ENCODE measurements around the gene SYNE4.
"Not testable (repeated sequence)": the region's sequence is repeated elsewhere in the genome, so short reads cannot be mapped to it uniquely, and the experiment has no call there.

Gene SYNE4, protein sequence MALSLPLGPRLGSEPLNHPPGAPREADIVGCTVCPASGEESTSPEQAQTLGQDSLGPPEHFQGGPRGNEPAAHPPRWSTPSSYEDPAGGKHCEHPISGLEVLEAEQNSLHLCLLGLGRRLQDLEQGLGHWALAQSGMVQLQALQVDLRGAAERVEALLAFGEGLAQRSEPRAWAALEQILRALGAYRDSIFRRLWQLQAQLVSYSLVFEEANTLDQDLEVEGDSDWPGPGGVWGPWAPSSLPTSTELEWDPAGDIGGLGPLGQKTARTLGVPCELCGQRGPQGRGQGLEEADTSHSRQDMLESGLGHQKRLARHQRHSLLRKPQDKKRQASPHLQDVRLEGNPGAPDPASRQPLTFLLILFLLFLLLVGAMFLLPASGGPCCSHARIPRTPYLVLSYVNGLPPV

DNA sequence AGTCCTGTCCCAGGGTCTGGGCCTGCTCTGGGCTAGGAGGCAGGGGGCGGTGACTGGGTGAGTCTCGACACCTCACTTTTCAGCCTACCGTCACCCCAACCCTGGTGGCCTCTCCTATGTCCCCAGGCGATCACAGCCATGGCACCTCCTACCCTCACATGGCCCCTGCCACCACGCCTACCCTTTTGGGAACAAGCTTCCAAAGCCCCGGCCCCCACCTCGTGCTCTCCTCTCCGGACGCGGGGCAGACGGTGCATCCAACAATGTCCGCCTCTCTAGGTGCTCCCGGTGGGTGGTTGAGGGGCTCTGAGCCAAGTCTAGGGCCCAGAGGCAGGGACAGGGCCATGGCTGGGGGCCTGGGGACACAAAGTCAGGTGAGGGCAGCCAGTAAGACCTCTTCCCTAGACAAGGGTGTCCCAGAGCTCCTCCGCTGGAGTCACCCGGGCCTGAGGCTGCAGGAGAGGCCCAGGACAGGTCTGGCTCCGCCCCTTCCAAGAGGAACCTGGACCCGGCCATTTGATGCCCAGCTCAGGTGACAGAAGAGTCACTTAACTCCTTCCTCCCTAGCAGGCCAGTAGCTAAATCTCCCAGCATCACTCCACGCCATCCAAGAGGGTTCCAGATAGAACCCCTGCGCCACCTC lies at the start of gene SYNE4:
Gene SYNE4 (minus strand): TSS at position 478 of the 643 bp plus-strand sequence. CDS start 132 bp downstream, at position 346.
- no peak for DNase-seq (ENCODE audit: low read depth)

DNA sequence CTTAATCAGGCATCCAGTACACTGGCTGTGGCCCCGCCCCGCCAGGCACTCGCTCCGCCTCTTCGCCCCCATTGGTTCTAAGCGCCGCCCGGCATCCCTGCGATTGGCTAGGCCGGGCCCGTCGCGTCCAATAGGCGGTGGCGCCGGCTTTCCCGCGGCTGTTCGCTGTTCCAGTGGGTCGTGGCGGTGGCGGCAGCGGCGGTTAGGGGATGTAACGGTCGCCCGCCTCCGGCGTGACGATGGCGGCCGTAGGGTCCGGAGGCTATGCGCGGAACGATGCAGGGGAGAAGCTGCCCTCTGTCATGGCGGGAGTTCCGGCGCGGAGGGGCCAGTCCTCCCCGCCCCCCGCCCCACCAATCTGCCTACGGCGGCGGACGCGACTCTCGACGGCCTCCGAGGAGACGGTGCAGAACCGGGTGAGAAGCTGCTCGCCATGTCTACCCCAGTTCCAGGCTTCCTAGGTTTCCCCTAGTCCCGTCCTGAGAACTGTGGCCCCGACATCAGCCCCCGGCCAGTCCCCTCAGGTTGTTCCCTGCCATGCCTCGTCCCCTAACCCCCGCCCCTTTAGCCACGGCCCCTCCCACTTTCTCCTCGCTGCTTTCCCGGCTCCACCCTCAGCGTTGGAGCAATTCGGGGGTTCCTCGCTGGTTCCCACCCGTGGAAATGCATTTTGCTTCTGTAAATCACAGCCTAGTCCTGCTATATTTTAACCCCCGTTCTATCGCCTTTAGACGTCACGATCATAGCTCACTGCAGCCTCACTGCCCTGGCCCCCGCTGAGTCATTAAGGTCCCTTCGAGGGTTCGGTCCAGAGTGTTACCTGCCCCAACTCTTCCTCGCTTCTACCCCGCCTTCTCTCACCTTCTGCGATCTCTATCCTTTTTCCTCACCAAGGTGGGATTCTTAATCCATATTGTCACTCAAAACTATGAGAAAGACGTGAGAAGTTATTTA lies 46.4 kb upstream of the SYNE4 start, which contains the start of gene WDR62:
Gene WDR62 (plus strand): TSS at position 165 of the 954 bp plus-strand sequence. CDS start 75 bp downstream, at position 240.
- DNase-seq (ENCODE audit: low read depth): peak; percentile 50

DNA sequence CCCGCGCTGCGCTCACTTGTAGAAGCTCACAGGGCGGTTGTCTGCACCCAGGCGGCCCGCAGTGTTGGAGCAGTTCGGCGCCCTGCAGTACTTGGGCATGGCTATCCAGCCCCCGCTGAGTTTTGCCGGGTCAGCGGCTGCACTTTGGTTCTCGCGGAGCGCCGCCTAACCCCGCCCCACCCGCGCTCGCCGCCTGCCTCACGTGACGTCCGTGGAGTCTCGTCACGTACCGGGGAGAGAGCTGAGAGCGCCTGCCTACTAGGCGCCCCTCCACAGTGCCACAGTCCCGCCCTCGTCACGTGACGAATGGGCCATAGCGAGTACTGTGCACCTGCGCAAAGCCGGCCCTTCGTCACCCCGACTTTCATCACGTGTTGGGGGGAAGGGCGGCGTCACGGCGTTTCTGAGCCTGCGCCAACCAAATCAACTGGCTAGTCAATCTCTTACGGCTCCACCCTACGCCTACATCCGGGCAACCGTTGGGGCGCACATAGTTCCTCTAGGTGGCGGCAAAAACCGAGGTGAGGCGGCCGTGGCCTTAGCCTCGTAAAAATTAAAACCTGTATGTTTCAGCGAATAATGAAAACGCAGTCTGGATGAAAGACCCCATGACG lies 45.6 kb upstream of the SYNE4 start, which contains the start of gene THAP8:
Gene THAP8 (minus strand): TSS at position 167 of the 614 bp plus-strand sequence. CDS start 68 bp downstream, at position 99.
- peak; percentile 92 for DNase-seq (ENCODE audit: low read depth)

DNA sequence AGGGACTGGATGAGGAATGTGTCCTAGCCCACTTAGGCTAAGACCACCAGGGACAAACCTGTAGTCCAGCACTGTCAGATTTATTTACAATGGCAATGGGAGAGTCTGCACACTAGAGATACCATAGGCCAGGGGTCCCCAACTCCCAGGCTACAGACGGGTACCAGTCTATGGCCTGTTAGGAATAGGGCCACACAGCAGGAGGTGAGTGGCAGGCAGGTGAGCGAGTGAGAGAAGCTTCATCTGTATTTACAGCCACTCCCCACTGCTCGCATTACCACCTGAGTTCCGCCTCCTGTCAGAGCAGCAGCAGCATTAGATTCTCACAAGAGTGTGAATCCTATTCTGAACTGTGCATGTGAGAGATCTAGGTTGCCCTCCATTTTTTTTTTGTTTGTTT lies 43.0 kb upstream of the SYNE4 start:
- DNase-seq (ENCODE audit: low read depth): no peak

DNA sequence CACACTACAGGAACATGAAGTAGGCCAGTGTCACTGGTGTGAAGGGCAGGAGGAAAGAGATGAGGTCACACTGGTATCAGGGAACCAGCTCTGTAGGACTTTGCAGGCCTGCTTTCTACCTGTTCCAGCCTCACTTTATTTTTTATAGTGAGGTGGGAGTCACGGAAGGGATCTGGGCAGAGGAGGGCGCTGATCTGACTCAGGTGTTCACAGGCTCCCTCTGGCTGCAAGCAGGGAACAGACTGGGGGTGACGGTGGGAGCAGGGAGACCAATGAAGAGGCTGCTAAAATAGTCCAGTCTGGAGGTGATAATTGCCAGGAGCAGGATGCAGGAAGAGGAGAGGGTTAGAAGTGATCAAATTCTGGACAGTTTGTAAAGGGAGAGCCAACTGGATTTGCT lies 42.6 kb upstream of the SYNE4 start:
- no peak for DNase-seq (ENCODE audit: low read depth)

DNA sequence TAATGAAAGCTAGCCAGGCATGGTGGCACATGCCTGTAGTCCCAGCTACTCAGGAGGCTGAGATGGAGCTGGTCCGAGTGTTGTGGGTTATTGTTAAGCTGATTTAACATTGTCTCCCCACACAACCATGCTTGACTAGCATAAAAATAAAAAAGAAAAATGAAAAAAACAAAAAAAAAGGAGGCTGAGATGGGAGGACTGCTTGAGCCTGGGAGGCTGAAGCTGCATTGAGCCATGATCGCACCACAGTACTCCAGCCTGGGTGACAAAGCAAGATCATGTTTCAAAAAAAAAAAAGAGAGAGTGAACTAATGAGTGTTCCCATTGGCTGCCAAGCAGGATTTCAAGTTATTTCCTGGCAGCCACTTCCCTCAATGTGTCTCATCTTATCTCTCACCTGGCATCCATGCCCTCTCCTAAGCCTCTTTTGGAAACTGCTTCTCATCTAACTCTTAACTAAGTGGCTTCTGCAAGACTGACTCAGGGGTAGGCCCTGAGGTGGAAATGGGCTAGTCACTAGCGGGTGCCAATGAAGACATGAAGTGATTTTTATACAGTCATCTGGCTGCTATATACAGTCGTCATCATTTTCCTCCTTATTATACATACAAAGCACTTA lies 40.6 kb upstream of the SYNE4 start:
- no peak for DNase-seq (ENCODE audit: low read depth)

DNA sequence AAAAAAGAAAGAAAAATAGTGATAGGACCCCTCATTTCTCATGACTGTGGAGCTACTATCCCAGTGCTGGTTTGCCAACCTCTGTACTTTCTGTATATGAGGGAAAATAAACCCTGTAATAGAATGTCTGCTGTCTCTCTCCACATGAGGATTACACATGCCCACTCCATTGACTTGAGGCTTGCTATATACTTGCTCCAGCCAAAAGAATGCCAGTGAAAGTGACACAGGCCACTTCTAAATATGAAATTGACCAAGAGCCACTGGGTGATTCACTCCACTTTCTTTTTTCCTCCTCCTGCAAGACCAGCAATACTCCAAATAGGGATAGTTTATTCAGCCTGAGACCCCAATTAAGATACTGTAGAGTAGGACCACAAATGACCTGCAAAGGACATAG lies 39.2 kb upstream of the SYNE4 start:
- DNase-seq (ENCODE audit: low read depth): no peak

DNA sequence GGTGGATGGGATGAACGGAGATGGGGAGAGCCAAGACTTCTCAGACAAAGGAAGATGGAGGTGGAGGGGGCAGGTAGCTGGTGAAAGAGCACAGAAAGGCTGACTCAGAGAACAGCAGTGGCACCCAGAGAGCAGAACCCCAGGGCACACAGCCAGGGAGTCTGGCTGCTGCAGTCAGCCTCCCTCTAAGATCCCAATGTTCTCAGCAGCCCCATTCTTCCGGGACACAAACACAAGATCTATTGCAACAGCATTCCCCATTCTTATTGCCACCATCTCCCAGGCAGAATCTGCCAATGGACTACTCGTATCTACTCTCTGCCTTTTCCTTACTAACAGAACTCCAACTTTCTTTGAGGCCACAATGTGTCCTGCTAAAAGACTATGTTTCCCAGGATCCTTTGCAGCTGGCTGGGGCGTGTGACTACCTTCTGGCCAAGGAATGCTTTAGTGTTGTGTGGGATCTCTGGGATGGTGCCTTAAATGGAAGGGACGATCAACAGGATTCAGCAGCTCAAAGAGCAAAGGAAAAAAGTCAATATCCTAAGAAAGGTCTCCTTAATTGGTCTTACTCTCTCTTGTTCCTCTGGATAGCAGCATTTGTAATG lies 37.9 kb upstream of the SYNE4 start:
- DNase-seq (ENCODE audit: low read depth): no peak

DNA sequence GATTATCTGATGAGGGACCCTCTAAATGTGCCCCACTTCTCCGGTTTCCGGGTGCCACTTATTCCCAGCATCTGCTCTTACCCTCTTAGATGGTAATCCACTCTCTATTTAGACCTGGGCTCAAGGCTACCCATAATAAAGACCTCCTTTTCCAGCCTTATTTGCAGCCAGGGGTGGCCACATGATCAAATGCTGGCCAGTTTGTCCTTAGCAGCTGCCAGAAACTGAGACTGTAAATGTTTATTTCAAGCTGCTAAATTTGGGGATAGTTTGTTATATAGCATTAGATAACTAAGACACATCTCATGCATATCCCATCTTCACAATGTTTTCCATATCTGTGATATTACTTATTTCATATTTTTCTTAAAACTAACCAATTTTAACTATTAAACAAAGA lies 35.3 kb upstream of the SYNE4 start:
- DNase-seq (ENCODE audit: low read depth): no peak

DNA sequence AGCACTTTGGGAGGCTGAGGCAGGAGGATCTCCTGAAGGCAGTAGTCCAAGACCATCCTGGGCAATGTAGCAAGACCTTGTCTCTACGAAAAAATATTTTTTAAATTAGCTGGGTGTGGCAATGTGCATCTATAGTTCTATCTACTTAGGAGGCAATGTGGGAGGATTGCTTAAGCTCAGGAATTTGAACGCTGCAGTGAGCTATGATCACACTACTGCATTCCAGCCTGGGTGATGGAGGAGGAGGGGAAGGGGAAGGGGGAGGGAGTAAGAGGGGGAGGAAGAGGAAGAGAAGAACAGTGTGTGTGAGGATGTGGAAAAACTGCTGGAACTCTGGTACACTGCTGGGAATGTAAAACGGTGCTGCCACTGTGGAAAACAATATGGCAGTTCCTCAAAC lies 33.2 kb upstream of the SYNE4 start:
- DNase-seq (ENCODE audit: low read depth): peak; percentile 81

DNA sequence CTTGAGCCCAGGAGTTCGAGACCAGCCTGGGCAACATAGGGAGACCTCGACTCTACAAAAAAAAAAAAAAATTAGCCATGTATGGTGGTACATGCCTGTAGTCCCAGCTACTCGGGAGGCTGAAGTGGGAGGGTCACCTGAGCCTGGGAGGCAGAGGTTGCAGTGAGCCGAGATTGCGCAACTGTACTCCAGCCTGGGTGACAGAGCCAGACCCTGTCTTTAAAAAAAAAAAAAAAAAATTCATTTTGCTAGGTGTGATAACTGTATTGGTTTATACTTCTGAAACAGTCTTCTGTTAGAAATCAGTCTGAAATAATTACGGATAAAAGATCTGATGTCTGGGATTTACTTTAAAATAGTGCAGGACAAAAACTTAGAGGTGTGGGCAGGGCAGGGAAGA lies 32.5 kb upstream of the SYNE4 start:
- DNase-seq (ENCODE audit: low read depth): not testable (repeated sequence)

DNA sequence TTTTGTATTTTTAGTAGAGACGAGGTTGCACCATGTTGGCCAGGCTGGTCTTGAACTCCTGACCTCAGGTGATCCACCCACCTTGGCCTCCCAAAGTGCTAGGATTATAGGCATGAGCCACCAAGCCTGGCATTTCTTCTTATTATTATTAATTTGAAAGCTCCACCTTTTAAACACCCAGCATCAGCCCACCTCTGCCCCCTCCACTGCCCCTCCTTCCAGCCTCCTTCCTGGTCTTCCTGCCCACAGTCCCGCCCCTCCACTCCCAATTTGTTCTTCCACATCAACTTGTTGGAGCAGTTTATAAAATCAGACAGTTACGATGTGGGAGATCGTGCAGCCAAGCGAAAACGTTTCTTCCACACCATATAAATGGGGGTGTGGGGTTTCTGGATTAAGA lies 31.9 kb upstream of the SYNE4 start:
- no peak for DNase-seq (ENCODE audit: low read depth)

DNA sequence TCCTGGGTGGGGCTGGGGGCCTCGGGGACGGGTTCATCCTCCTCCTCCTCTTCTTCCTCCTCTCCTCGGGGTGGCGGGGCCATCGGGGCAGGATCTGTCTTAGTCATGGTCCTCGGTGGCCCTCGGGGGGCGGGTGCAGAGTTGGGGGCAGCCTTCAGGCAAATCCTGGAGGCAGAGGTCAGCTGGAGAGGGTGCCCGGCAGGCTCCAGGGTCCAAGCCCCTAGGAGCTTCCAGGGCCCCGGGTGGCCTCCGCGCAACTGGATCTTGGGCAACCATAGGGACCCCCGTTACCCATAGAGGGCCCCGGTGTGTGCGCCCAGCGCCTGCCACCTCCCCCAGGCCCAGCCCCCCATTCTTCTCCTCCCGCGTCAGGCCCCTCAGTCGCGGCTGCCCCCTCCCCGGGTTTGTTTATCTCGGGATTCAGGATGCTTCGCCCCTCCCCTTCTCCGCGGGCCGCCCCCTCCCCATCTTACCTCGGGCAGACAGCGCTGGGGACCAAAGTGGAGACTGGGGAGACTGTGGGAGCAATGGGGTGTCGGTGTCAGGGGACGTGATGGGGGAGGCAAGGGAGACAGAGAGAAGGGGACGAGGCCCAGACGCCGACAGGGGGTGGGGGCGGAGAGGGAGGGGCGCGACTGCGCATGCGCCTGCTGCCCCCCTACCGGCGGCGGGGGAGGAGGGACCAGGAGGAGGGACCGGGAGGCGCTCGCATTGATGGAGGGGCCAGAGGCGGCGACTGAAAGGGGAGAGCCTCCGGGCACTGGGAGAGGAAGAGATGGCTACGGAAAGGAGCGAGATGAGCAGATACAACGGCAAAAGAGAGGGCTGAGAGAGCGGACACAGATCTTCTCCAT lies 23.9 kb upstream of the SYNE4 start, which contains the start of gene CLIP3:
Gene CLIP3 (minus strand): TSS at position 623 of the 854 bp plus-strand sequence. CDS start 516 bp downstream, at position 107.
- DNase-seq (ENCODE audit: low read depth): no peak

DNA sequence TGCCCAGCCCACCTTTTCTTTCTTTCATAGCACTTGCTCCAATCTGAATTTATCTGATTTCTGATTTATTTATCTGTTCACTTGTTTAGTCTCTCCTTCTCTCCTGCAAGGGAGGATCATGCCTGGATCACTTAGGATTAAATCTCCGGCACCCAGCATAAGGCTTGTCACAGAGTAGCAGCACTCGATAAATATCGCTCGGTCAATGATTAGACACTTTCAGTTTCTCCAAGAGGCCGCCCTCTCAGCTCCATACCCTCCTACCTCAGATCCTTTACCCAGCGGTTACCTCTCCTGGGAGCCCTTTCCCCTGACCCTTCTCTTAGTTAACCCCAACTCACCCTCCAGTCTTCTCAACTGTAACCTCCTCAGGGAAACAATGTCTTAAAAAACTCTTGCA lies 22.7 kb upstream of the SYNE4 start:
- DNase-seq (ENCODE audit: low read depth): no peak

DNA sequence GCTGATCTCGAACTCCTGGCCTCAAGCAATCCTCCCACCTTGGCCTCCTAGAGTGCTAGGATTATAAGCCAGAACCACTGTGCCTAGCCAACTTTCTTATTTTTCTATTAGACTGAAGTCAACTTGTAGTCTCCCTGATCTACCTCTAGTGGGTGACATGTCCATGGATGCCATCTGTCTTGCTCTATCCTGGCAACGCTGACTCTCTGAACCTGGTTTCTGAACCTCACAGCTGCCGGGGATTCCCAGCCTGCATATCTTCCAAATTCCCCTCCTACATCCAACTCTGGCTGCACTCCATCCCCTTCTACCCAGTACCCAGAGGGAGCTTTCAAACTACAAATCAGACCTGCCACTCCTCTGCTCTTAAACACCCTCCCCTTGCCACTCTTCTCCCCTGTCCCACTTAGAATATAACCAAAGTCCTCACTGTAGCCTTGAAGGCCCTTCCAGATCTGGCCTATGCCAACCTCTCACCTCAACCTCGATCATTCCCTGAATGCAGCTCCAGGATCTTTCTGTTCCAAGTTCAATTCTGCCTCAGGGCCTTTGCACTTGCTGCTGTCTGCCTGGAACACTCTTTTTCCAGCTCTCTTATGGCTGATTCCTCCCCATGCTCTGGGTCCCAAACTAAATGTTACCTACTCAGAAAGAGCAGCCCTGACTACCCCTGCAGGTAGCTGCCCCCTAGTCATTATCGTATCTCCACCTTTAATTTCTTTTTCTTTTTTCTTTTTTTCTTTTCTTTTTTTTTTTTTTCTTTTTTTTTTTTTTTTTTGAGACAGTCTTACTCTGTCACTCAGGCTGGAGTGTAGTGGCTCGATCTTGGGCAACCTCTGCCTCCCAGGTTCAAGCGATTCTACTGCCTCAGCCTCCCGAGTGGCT lies 21.9 kb upstream of the SYNE4 start:
- DNase-seq (ENCODE audit: low read depth): no peak

DNA sequence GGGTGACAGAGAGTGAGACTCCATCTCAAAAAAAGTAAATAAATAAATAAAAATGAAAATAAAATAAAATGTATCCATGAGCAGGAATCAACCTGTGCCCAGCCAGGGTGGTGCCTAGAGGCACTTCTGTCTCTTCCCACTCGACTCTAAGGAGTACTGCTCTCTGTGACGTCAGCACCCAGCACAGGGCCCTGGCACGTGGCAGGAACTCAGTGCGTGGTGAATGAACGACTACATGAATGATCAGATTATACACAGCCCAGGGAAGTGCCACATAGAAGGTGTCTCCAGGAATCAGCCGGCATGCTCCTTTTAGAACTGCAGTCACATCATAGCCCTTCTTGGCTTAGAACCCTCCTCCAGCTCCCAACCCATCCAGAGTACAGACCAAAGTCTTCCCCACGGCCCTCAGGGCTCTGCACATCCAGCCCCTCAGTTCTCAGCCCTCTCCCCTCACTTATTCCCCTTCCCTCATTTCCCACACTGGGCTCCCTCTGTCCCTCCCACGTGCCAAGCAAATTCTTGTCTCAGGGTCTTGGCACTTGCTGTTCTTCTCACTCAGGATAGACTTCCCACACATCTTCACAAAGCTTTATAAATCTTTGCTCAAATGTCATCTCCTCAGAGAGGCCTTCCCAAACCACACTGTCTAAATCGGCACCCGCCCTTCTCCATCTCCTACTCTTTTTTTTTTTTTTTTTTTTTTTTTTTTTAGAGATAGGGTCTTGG lies 19.9 kb upstream of the SYNE4 start:
- DNase-seq (ENCODE audit: low read depth): no peak

DNA sequence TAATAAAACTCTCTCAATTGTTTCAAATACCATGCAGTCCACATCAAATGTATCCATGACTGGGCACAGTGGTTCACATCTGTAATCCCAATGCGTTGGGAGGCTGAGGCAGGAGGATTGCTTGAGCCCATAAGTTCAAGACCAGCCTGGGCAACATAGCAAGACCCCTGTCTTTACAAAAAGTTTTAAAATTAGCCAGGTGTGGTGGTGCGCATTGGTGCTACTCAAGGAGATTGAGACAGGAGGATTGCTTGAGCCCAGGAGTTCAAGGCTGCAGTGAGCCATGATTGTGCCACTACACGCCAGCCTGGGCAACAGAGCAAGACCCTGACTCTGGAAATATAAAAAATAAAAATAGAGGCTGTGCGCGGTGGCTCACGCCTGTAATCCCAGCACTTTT lies 19.1 kb upstream of the SYNE4 start:
- no peak for DNase-seq (ENCODE audit: low read depth)

Measured in non-pigmented ciliary epithelial cell (primary cell).